Skin epidermis (tissue), 12 donors: ENCODE results near the gene BCL7C.
"Not testable (repeated sequence)": the region's sequence is repeated elsewhere in the genome, so short reads cannot be mapped to it uniquely, and the experiment has no call there.

Experiments used
- H3K27ac ChIP-seq, 21 experiments: fragments of 200-600 bp; sonication (generic) in 11 of 21; one replicate each; pipeline ENCODE4 v1.5.0; 2020; ENCODE audit warnings: mild to moderate bottlenecking in 3 of 21, inconsistent platforms in 2 of 21, moderate library complexity in 2 of 21
- H3K4me3 ChIP-seq, 7 experiments: fragments of 200-600 bp; sonication (generic) in 2 of 7; one replicate each; pipeline ENCODE4 v1.5.0; 2020; ENCODE audit warnings: inconsistent platforms in 2 of 7, mild to moderate bottlenecking in 2 of 7, moderate library complexity in 1 of 7

BCL7C gene

GRCh38 chr16:30893744-30894539 is at the start of gene BCL7C:
BCL7C (minus strand) TSS chr16:30894077; CDS start chr16:30893944, 133 bp downstream.
- H3K27ac ChIP-seq: peak within 1 kb of the TSS; percentile 76 to 97 (median 93)

GRCh38 chr16:30942426-30942806 is 48.5 kb upstream of the BCL7C start:
- peak overlapping the region in 7 of 21 experiments; percentile 9 to 66 (median 27) for H3K27ac ChIP-seq

More at GRCh38 chr16:30893744-30894539, at the start of gene BCL7C:
- H3K4me3 ChIP-seq: peak within 1 kb of the TSS; percentile 49 to 68 (median 62)

GRCh38 chr16:30941600-30942425 is 47.9 kb upstream of the BCL7C start:
- peak overlapping the region in 9 of 21 experiments; percentile 9 to 66 (median 27) for H3K27ac ChIP-seq
- H3K4me3 ChIP-seq: no peak overlapping the region

More at GRCh38 chr16:30942426-30942806, 48.5 kb upstream of the BCL7C start:
- no peak overlapping the region for H3K4me3 ChIP-seq

GRCh38 chr16:30939571-30939970 is 45.7 kb upstream of the BCL7C start:
- not testable (repeated sequence) for H3K4me3 ChIP-seq
- H3K27ac ChIP-seq: peak overlapping the region in 2 of 21 experiments; percentile 23 to 25

GRCh38 chr16:30937692-30938091 is 43.8 kb upstream of the BCL7C start:
- no peak overlapping the region for H3K4me3 ChIP-seq
- H3K27ac ChIP-seq: peak overlapping the region in 3 of 21 experiments; percentile 2 to 49 (median 41)

- H3K4me3 ChIP-seq: no peak overlapping the region
- H3K27ac ChIP-seq: no peak overlapping the region
These were observed 41.1 kb upstream of the BCL7C start for GRCh38 chr16:30934827-30935557.

- Histone ChIP-seq H3K27ac (no peak overlapping the region), H3K4me3 (no peak overlapping the region)
These were observed 37.3 kb upstream of the BCL7C start for GRCh38 chr16:30931068-30931650.

- H3K4me3 ChIP-seq: no peak overlapping the region
- H3K27ac ChIP-seq: no peak overlapping the region
These were observed 36.3 kb upstream of the BCL7C start for GRCh38 chr16:30930160-30930571.

- Histone ChIP-seq H3K4me3 (no peak overlapping the region), H3K27ac (peak overlapping the region in 1 of 21 experiments; percentile 16)
These were observed 35.3 kb upstream of the BCL7C start for GRCh38 chr16:30929167-30929566.

GRCh38 chr16:30928390-30928789 is 34.5 kb upstream of the BCL7C start:
- Histone ChIP-seq H3K27ac (peak overlapping the region in 6 of 21 experiments; percentile 16 to 81 (median 43)), H3K4me3 (no peak overlapping the region)

- H3K4me3 ChIP-seq: peak overlapping the region in 4 of 7 experiments; percentile 2 to 35 (median 26)
- peak overlapping the region in 15 of 21 experiments; percentile 4 to 81 (median 67) for H3K27ac ChIP-seq
These were observed 34.0 kb upstream of the BCL7C start for GRCh38 chr16:30927789-30928378.

GRCh38 chr16:30926937-30927788 is 33.3 kb upstream of the BCL7C start:
- H3K4me3 ChIP-seq: peak overlapping the region in 4 of 7 experiments; percentile 2 to 35 (median 26)
- peak overlapping the region in 15 of 21 experiments; percentile 4 to 81 (median 67) for H3K27ac ChIP-seq

- H3K27ac ChIP-seq: no peak overlapping the region
- no peak overlapping the region for H3K4me3 ChIP-seq
These were observed 32.3 kb upstream of the BCL7C start for GRCh38 chr16:30925995-30926811.

- Histone ChIP-seq H3K4me3 (no peak overlapping the region), H3K27ac (peak overlapping the region in 4 of 21 experiments; percentile 86 to 94 (median 90))
These were observed 31.7 kb upstream of the BCL7C start for GRCh38 chr16:30925632-30925987.

GRCh38 chr16:30924913-30925631 is 31.2 kb upstream of the BCL7C start:
- H3K4me3 ChIP-seq: peak overlapping the region in 6 of 7 experiments; percentile 67 to 91 (median 78)
- H3K27ac ChIP-seq: peak overlapping the region in 13 of 21 experiments; percentile 21 to 95 (median 91)
